Calu3 (cell line): ENCODE data around the gene TSHZ2. TPM values are rescaled to one million over a fixed set of nuclear protein-coding genes. Genes with fewer than 3 reads are reported as not detected.

Experiments used
- BruUV-seq: library from RNA; stranded (reverse); fragments of 400-500 nt; replicated peaks from 2 replicates; lab custom pipeline; 2021; lab: Mats Ljungman, UMichigan
- CTCF ChIA-PET: fragments of 300-600 bp; sonication (Branson Sonifier 250); formaldehyde crosslinking; loops from one replicate; lab custom pipeline; 2022; ENCODE audit warnings: antibody characterized with exemption; lab: Charles Lee
- DNase-seq: peaks from one replicate; pipeline ENCODE4 v3.0.0; 2022
- H3K27ac Mint-ChIP-seq: one replicate; pipeline ENCODE4 v1.8.0; 2022; ENCODE audit warnings: mixed read lengths; ENCODE audit not compliant: unreplicated experiment
- H3K27me3 Mint-ChIP-seq: one replicate; pipeline ENCODE4 v1.8.0; 2022; ENCODE audit warnings: mixed read lengths; ENCODE audit not compliant: unreplicated experiment
- H3K36me3 Mint-ChIP-seq: one replicate; pipeline ENCODE4 v1.8.0; 2022; ENCODE audit warnings: mild to moderate bottlenecking, moderate library complexity, mixed read lengths; ENCODE audit not compliant: insufficient read depth, unreplicated experiment
- H3K4me1 Mint-ChIP-seq: one replicate; pipeline ENCODE4 v1.8.0; 2022; ENCODE audit warnings: mild to moderate bottlenecking, low read depth, mixed read lengths; ENCODE audit not compliant: unreplicated experiment
- H3K4me3 Mint-ChIP-seq: one replicate; pipeline ENCODE4 v1.8.0; 2022; ENCODE audit warnings: mild to moderate bottlenecking, low read depth, moderate library complexity, mixed read lengths; ENCODE audit not compliant: unreplicated experiment
- H3K9me3 Mint-ChIP-seq: one replicate; pipeline ENCODE4 v1.8.0; 2022; ENCODE audit warnings: low read depth, mixed read lengths; ENCODE audit not compliant: unreplicated experiment
- intact Hi-C: fragments of 100-400 bp; cut with micrococcal nuclease; formaldehyde crosslinking; loops from one replicate; pipeline ENCODE4 v1.10.0; 2022; ENCODE audit not compliant: unreplicated experiment
- total RNA-seq: library from RNA; stranded (reverse); gene quantifications from 2 replicates; pipeline ENCODE4 v1.2.3, GENCODE V29; 2022
- TF ChIP-seq, protein P1 (sequence below): fragments of 200-600 bp; IDR thresholded peaks from one replicate; pipeline ENCODE4 v1.8.0; 2022; ENCODE audit warnings: antibody characterized with exemption; ENCODE audit not compliant: unreplicated experiment

The TSHZ2 gene
- total RNA-seq, 1 experiment from 2014 or later, result not detected

DNA sequence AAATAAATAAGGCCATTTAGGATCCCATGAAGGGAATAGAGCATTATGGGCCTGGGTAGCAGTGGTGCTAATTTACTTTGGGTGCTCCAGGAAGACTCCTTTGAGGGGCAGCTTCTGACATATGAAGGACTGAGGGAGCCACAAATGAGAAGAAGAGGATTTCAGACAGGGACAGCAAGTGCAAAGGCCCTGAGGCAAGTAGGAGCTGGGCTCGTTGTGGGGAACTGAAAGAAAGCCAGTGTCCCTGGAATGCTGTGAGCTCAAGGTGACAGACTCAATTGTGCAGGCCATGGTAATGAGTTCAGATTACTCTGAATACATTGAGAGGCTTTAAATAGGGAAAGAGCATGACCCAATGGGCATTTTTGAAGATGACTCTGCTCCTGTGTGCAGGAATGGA, 307.6 kb downstream of the TSHZ2 start:
- intact Hi-C loops, result no loop called here
- Mint-ChIP-seq H3K27ac (no peak overlapping the region), H3K9me3 (no peaks in the 10 kb centered on the region), H3K36me3 (no peaks in the 10 kb centered on the region), H3K4me3 (no peak overlapping the region), H3K27me3 (peaks cover 57% of the 10 kb centered on the region), H3K4me1 (no peaks in the 10 kb centered on the region)
- no peak for DNase-seq
- CTCF ChIA-PET, result no interaction called here
- TF ChIP-seq, protein P1, sequence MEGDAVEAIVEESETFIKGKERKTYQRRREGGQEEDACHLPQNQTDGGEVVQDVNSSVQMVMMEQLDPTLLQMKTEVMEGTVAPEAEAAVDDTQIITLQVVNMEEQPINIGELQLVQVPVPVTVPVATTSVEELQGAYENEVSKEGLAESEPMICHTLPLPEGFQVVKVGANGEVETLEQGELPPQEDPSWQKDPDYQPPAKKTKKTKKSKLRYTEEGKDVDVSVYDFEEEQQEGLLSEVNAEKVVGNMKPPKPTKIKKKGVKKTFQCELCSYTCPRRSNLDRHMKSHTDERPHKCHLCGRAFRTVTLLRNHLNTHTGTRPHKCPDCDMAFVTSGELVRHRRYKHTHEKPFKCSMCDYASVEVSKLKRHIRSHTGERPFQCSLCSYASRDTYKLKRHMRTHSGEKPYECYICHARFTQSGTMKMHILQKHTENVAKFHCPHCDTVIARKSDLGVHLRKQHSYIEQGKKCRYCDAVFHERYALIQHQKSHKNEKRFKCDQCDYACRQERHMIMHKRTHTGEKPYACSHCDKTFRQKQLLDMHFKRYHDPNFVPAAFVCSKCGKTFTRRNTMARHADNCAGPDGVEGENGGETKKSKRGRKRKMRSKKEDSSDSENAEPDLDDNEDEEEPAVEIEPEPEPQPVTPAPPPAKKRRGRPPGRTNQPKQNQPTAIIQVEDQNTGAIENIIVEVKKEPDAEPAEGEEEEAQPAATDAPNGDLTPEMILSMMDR, result no peak
- no TSS peak for BruUV-seq

DNA sequence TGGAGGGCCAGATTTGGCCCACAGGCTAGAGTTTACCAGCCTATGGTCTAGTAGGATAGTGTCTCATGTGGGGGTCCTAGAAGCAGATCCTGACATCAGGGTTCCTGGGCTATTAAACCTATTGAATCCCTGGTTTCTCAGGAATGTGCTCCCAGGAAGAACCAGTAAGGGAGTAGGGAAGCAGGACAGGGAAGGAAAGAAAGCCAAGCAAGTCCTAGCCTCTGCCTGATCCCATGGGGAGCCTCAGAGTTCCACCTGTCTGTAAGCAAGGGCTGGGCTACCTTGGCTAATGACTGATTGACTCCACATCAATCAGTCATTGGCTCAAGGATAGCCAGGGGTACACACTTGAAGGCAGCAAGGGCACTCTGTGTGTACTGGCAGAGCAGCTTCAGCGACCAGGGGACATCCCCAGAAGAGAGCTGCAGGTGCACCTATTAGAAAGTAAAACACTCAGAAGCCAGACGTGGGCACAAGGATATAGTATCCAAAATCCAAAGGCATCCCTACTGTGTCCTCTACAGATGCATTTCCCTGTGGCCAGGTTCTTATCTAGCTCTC, 309.5 kb downstream of the TSHZ2 start:
- Mint-ChIP-seq H3K27ac (no peak overlapping the region), H3K9me3 (no peaks in the 10 kb centered on the region), H3K4me1 (no peaks in the 10 kb centered on the region), H3K36me3 (no peaks in the 10 kb centered on the region), H3K27me3 (peaks cover 60% of the 10 kb centered on the region), H3K4me3 (no peak overlapping the region)
- DNase-seq, result no peak
- BruUV-seq, result no TSS peak
- intact Hi-C loops, result no loop called here
- CTCF ChIA-PET, result no interaction called here
- TF ChIP-seq, protein P1, result no peak

DNA sequence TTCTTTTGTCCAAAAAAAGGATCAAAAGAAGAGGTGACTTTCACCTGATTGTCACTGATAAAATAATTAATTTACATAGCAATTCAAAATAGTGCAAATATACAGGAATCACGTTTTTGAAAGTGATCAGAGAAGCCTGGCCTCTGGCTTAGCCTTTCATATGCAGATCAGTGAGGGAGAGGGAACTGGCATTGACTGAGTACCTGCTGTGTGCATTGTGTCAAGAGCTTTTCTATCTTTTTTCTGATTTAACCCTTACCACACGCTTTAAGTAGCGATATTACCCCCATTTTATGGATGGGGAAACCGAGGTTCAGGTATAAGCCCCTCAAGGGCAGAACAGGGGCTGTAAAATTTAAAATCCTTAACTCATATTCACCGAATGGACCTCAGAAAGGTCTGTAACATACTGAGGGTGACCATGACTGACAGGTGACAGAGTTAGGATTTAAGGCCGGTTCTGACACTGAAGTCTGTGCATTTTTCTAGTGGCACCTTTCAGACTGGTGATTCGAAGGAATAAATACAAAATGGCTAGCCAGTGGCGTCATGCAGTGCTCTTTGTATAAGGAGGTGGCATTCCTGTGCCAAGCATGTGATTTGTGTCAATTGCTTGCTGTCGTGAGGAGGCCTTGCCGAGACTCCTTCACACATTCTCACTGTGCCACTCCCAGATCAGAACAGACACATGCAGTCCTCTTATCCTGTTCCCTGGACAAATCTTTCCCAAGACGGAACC, 310.2 kb downstream of the TSHZ2 start:
- Mint-ChIP-seq H3K4me3 (no peak overlapping the region), H3K9me3 (no peaks in the 10 kb centered on the region), H3K27ac (no peak overlapping the region), H3K4me1 (no peaks in the 10 kb centered on the region), H3K36me3 (no peaks in the 10 kb centered on the region), H3K27me3 (peaks cover 60% of the 10 kb centered on the region)
- intact Hi-C loops, result no loop called here
- no TSS peak for BruUV-seq
- DNase-seq, result no peak
- CTCF ChIA-PET, result no interaction called here
- TF ChIP-seq, protein P1, result no peak

DNA sequence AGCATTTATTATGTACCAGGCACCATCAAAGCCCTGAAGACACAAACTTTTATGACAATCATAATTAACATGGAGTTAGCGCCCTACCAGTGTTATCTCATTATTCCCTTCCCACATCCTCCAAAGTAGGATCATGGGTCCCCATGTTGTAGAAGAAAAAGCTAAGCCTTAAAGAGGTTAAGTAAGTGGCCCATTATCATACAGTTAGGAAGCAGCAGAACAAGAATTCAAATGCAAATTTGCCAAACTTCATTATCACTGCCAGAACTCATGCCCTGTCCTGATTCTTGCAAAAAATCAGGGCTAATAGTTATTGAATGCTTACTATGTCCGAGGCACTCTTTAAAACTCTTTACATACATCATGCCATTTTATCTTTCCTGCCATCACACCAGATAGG, 310.9 kb downstream of the TSHZ2 start:
- CTCF ChIA-PET, result no interaction called here
- H3K9me3 Mint-ChIP-seq, result no peaks in the 10 kb centered on the region
- no TSS peak for BruUV-seq
- no peak overlapping the region for H3K4me3 Mint-ChIP-seq
- peaks cover 57% of the 10 kb centered on the region for H3K27me3 Mint-ChIP-seq
- no peak for DNase-seq
- intact Hi-C loops, result no loop called here
- no peaks in the 10 kb centered on the region for H3K4me1 Mint-ChIP-seq
- no peak overlapping the region for H3K27ac Mint-ChIP-seq
- no peaks in the 10 kb centered on the region for H3K36me3 Mint-ChIP-seq
- TF ChIP-seq, protein P1, result no peak
